WTC11 (cell line): ENCODE measurements around the gene FAM32A. TPM values are rescaled to one million over a fixed set of nuclear protein-coding genes. Genes with fewer than 3 reads are reported as not detected.
A peak's percentile ranks its signal among the peaks of the same experiment; 100 is the strongest.

Experiments
- ATAC-seq: fragments of 200-7000 bp; cut with Tn5 transposase; 2 replicates; pipeline ENCODE4 v1.10.0; 2021; ENCODE audit warnings: mild to moderate bottlenecking, moderate library complexity
- CTCF ChIA-PET: fragments of 300-600 bp; sonication (Branson Sonifier 250); formaldehyde crosslinking; loops from one replicate; lab custom pipeline; 2021; ENCODE audit warnings: antibody characterized with exemption; lab: Charles Lee
- POLR2A ChIA-PET: fragments of 350-600 bp; sonication (Branson Sonifier 250); formaldehyde crosslinking; loops from one replicate; lab custom pipeline; 2021; ENCODE audit warnings: antibody characterized with exemption; lab: Charles Lee
- DNase-seq: peaks from one replicate; pipeline ENCODE4 v3.0.0; 2021; ENCODE audit warnings: low spot score
- H3K27ac Mint-ChIP-seq: 2 replicates; pipeline ENCODE4 v1.8.0; 2021; ENCODE audit warnings: mixed read lengths
- H3K27me3 Mint-ChIP-seq: 2 replicates; pipeline ENCODE4 v1.8.0; 2021; ENCODE audit warnings: low read depth, mild to moderate bottlenecking, moderate library complexity, mixed read lengths
- H3K36me3 Mint-ChIP-seq: 2 replicates; pipeline ENCODE4 v1.8.0; 2021; ENCODE audit warnings: mixed read lengths
- H3K4me1 Mint-ChIP-seq: 2 replicates; pipeline ENCODE4 v1.8.0; 2022; ENCODE audit warnings: mixed read lengths
- H3K4me3 Mint-ChIP-seq: 2 replicates; pipeline ENCODE4 v1.8.0; 2021; ENCODE audit warnings: mild to moderate bottlenecking, moderate library complexity, mixed read lengths
- H3K9me3 Mint-ChIP-seq: 2 replicates; pipeline ENCODE4 v1.8.0; 2021; ENCODE audit warnings: mixed read lengths
- ARID4B ChIP-seq: sonication (generic); formaldehyde crosslinking; IDR thresholded peaks from 2 replicates; pipeline ENCODE4 v1.8.0; 2023; ENCODE audit warnings: missing genetic modification reagents, mild to moderate bottlenecking, borderline replicate concordance
- E2F4 ChIP-seq: sonication (generic); formaldehyde crosslinking; IDR thresholded peaks from 2 replicates; pipeline ENCODE4 v1.8.1; 2022; ENCODE audit warnings: low read depth, mild to moderate bottlenecking, moderate library complexity, missing genetic modification reagents, borderline replicate concordance
- FOXK1 ChIP-seq: sonication (generic); formaldehyde crosslinking; IDR thresholded peaks from 2 replicates; pipeline ENCODE4 v1.8.0; 2022; ENCODE audit warnings: mild to moderate bottlenecking, moderate library complexity, missing genetic modification reagents
- GABPB1 ChIP-seq: sonication (generic); formaldehyde crosslinking; IDR thresholded peaks from 2 replicates; pipeline ENCODE4 v1.8.1; 2023; ENCODE audit warnings: mild to moderate bottlenecking, missing genetic modification reagents
- NFYB ChIP-seq: sonication (generic); formaldehyde crosslinking; conservative IDR thresholded peaks from 2 replicates; pipeline ENCODE4 v1.8.0; 2022; ENCODE audit warnings: low read depth, missing genetic modification reagents
- NR3C1 ChIP-seq: sonication (generic); formaldehyde crosslinking; conservative IDR thresholded peaks from 2 replicates; pipeline ENCODE4 v1.8.1; 2023; ENCODE audit warnings: low read depth, mild to moderate bottlenecking, missing genetic modification reagents
- PRRX2 ChIP-seq: fragments of 250-450 bp; sonication (Bioruptor Pico); IDR thresholded peaks from 2 replicates; pipeline ENCODE4 v1.8.0; 2021; ENCODE audit warnings: mild to moderate bottlenecking
- RELA ChIP-seq: sonication (generic); formaldehyde crosslinking; IDR thresholded peaks from 2 replicates; pipeline ENCODE4 v1.8.1; 2022; ENCODE audit warnings: missing genetic modification reagents, mild to moderate bottlenecking, borderline replicate concordance
- SMAD3 ChIP-seq: sonication (generic); formaldehyde crosslinking; IDR thresholded peaks from 2 replicates; pipeline ENCODE4 v1.8.0; 2022; ENCODE audit warnings: missing genetic modification reagents, mild to moderate bottlenecking, borderline replicate concordance
- STAT6 ChIP-seq: sonication (generic); formaldehyde crosslinking; conservative IDR thresholded peaks from 2 replicates; pipeline ENCODE4 v1.8.1; 2023; ENCODE audit warnings: mild to moderate bottlenecking, low read depth, missing genetic modification reagents, moderate library complexity
- ZBTB21 ChIP-seq: sonication (generic); formaldehyde crosslinking; IDR thresholded peaks from 2 replicates; pipeline ENCODE4 v1.8.1; 2023; ENCODE audit warnings: mild to moderate bottlenecking, missing genetic modification reagents, borderline replicate concordance
- ZNF532 ChIP-seq: fragments of 250-450 bp; sonication (Bioruptor Pico); IDR thresholded peaks from 2 replicates; pipeline ENCODE4 v1.9.0; 2021; ENCODE audit warnings: mild to moderate bottlenecking, borderline replicate concordance
- total RNA-seq: library from RNA; stranded (reverse); gene quantifications from 3 replicates; pipeline ENCODE4 v1.2.3, GENCODE V29; 2021

Gene FAM32A
- total RNA-seq, 1 experiment from 2014 or later: 62.2 TPM

GRCh38 chr19:16198370-16198651, 13.1 kb downstream of the FAM32A start (continued):
- TF ChIP-seq FOXK1 (CRISPR knock-in tag): no peak

GRCh38 chr19:16199275-16199932, 14.2 kb downstream of the FAM32A start:
- Mint-ChIP-seq H3K4me1 (peaks cover 12% of the 10 kb centered on the region), H3K27ac (no peak overlapping the region), H3K27me3 (no peaks in the 10 kb centered on the region), H3K36me3 (no peaks in the 10 kb centered on the region), H3K9me3 (no peaks in the 10 kb centered on the region), H3K4me3 (peak overlapping the region; percentile 72)
- DNase-seq (no peak), ATAC-seq (no peak)
- ChIA-PET POLR2A (no interaction called here), CTCF (interaction anchor here (1.0 to 3.1 kb wide), 2 partner anchors 14 to 184 kb away, joined by 3 to 39 read pairs; partner anchors contain the start of gene FAM32A)
- no peak for TF ChIP-seq ZBTB21 (CRISPR knock-in tag)
- no peak for TF ChIP-seq SMAD3 (CRISPR knock-in tag)
- no peak for TF ChIP-seq E2F4 (CRISPR knock-in tag)
- no peak for TF ChIP-seq RELA (CRISPR knock-in tag)
- no peak for TF ChIP-seq NFYB (CRISPR knock-in tag)

- ATAC-seq: no peak
- no peak overlapping the region for H3K27ac Mint-ChIP-seq
- peak overlapping the region; percentile 24 for H3K4me3 Mint-ChIP-seq
- no peaks in the 10 kb centered on the region for H3K9me3 Mint-ChIP-seq
- peak; percentile 33; the same call in 1 of the 2 replicates for TF ChIP-seq GABPB1
- TF ChIP-seq NR3C1 (CRISPR knock-in tag): no peak
- TF ChIP-seq, all 79 proteins: peak for 1
- ChIA-PET CTCF (interaction anchor here (1.0 to 3.1 kb wide), 2 partner anchors 15 to 183 kb away, joined by 3 to 39 read pairs; partner anchors contain the start of gene FAM32A), POLR2A (no interaction called here)
- Mint-ChIP-seq H3K36me3 (no peaks in the 10 kb centered on the region), H3K4me1 (peaks cover 12% of the 10 kb centered on the region), H3K27me3 (no peaks in the 10 kb centered on the region)
- DNase-seq: no peak
These were observed 15.1 kb downstream of the FAM32A start for GRCh38 chr19:16200038-16201010.

- ChIA-PET POLR2A (interaction anchor here (0.6 kb wide), 1 partner anchor 782 kb away, joined by 3 read pairs; the partner anchor contains the start of gene AKAP8L), CTCF (no interaction called here)
- DNase-seq (no peak), ATAC-seq (no peak)
- TF ChIP-seq ARID4B (no peak), STAT6 (CRISPR knock-in tag) (no peak), PRRX2 (CRISPR knock-in tag) (no peak), ZNF532 (CRISPR knock-in tag) (no peak)
- H3K4me3 Mint-ChIP-seq: no peak overlapping the region
- H3K36me3 Mint-ChIP-seq: no peaks in the 10 kb centered on the region
- no peaks in the 10 kb centered on the region for H3K9me3 Mint-ChIP-seq
- H3K27ac Mint-ChIP-seq: no peak overlapping the region
- H3K4me1 Mint-ChIP-seq: peaks cover 12% of the 10 kb centered on the region
- no peaks in the 10 kb centered on the region for H3K27me3 Mint-ChIP-seq
These were observed 15.8 kb downstream of the FAM32A start for GRCh38 chr19:16201011-16201391.
